ENCODE measurements around the gene ASIC4. TPM values are rescaled to one million over a fixed set of nuclear protein-coding genes. Genes with fewer than 3 reads are reported as not detected.
A peak's percentile ranks its signal among the peaks of the same experiment; 100 is the strongest.

The ASIC4 gene
- total RNA-seq, 8 experiments from 2014 or later, result 0.31 to 83.2 (median 19.4) TPM

DNA sequence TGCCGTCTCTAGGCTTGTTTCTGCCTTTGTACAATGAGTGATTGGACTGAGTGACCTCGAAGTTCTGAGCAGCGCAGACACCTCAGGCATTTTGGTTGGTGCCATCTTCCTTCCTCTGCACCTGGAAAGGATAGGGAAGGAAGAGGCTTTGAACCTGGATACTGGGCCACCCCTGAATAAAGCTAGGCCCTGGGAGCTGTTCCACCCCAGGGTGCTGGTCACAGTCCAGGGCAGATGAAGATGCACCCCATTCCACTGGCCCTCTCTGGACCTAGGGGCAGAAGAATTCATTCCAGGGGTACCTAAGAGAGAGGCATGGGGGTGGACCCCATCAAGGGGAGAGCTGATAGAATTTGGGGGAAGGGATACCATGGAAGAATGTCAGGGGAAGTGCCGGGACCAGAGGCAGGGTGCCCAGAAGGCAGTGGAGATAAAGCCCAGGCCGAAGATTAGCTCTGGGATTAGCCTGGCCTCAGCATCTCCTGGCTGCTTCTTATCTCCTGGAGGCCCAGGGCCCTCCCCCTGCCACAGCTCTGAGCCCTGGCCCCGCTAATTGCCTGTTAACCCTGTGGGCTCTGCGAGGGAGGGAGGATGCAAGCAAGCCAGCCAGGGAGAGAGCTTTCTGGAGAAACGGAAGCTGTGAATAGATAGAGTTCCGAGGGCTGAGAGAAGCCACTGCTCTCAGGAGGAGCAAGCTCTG is 11.4 kb downstream of the ASIC4 start:
- in situ Hi-C loops (cut with MboI; ENCODE audit: low pct_unique_long_range_greater_than_20kb in 2 of 9, low sequenced_read_pairs in 9 of 9, unreplicated experiment in 9 of 9), result loop anchor here in 4 of 9 experiments (10.0 kb wide), 2 partner anchors 121 to 131 kb away; no protein-coding TSS in a partner anchor
- peak overlapping the region; percentile 71 to 76 for H3K27ac ChIP-seq
- 14 to 100% (median 46%) methylated on average over 1 to 7 of the region's 9 CpGs; no CpG with 5 or more reads in 4 of the 10 experiments for WGBS, 10 experiments
- peaks cover 61 to 70% of the 10 kb centered on the region in 2 donors for H3K4me1 ChIP-seq (replicated peaks in 1 of 2)
- no peak for ATAC-seq (replicated peaks in 6 of 8)
- H3K4me3 ChIP-seq, result no peak overlapping the region

DNA sequence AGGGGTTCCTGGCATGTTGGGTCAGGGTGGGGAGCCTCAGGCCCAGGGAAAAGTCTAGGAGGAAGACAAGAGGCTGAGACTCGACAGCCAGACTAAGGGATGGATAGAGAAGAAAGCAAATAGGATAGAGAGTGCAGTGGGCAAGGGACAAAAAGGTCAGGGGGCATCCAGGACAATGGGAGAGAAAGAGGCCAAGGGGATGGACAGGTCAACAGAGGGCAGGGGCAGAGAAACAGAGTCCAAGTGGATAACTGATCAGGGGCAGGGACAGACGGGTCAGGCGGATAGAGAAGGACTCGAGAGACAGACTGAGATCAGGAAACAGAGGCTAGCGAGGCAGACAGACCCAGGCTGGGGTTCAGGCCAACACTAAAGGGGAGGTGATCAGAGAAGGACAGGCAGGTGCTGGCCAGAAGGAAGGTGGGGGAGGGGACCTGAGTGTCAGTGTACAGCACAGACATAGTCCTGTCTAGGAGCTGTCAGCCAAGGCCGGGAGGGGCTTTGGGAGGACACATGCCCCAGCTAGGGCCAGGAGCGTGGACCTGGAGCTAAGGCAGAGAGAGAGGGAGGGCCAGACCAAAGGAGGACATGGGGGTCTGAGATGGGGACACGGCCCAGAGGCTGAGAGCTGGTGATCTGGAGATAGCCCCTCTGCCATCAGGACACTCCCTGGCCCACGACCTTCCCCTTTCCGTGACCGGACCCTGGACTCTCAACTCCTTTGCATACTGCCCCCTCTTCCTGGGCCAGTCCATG is 12.2 kb downstream of the ASIC4 start:
- Histone ChIP-seq H3K4me3 (no peak overlapping the region), H3K4me1 (replicated peaks in 1 of 2) (peaks cover 53 to 62% of the 10 kb centered on the region in 2 donors), H3K27ac (peak overlapping the region; percentile 71 to 76)
- in situ Hi-C loops (cut with MboI; ENCODE audit: low pct_unique_long_range_greater_than_20kb in 2 of 9, low sequenced_read_pairs in 9 of 9, unreplicated experiment in 9 of 9), result loop anchor here in 4 of 9 experiments (10.0 kb wide), 2 partner anchors 122 to 132 kb away; no protein-coding TSS in a partner anchor
- whole genome bisulfite sequencing, 10 experiments, result 20 to 70% (median 51%) methylated on average over 1 to 8 of the region's 11 CpGs; no CpG with 5 or more reads in 3 of the 10 experiments
- ATAC-seq (replicated peaks in 6 of 8), result no peak

DNA sequence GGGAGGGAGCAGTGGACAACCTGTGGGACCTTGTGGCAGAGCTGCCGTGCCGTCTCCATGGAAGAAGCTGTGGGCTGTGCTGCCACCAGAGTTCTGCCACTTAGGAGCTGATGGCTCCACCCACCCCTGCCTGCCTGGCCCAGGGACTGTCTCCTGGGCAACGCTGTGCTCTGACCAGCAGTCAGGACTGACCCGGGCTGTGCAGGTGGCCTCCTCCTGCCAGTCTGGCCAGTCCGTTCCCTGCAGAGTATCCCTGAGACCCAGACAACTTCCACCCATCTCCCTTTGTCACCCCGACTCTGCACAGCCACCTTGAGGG is 12.8 kb downstream of the ASIC4 start:
- WGBS, 10 experiments, result 0 to 60% (median 48%) methylated on average over 1 to 2 of the region's 6 CpGs; no CpG with 5 or more reads in 6 of the 10 experiments
- H3K27ac ChIP-seq, result peak overlapping the region in 1 of 2 donors; percentile 71
- in situ Hi-C loops (cut with MboI; ENCODE audit: low pct_unique_long_range_greater_than_20kb in 2 of 9, low sequenced_read_pairs in 9 of 9, unreplicated experiment in 9 of 9), result loop anchor here in 4 of 9 experiments (10.0 kb wide), 2 partner anchors 122 to 132 kb away; no protein-coding TSS in a partner anchor
- peaks cover 48 to 56% of the 10 kb centered on the region in 2 donors for H3K4me1 ChIP-seq (replicated peaks in 1 of 2)
- peak in 2 of 8 experiments; percentile 32 to 59 for ATAC-seq (replicated peaks in 6 of 8)
- no peak overlapping the region for H3K4me3 ChIP-seq

DNA sequence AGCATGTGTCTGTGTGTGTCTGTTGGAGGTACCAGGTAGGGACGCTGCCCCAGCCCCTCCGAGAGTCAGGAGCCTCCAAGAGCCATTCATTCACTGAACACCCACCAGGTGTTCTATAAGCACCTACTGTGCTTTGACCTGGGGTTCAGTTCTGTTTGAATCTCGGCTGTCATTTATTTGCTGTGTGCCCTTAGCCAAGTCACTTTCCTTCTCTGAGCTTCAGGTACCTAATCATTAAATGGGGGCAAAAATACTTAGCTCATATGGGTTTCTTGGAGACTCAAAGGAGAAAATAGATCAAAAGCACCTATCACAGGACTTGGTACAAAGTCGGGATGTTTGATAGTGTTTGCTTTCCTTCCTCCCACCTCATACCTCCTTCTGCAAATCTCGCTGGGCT is 13.2 kb downstream of the ASIC4 start:
- H3K27ac ChIP-seq, result no peak overlapping the region
- H3K4me1 ChIP-seq (replicated peaks in 1 of 2), result peaks cover 45 to 52% of the 10 kb centered on the region in 2 donors
- no peak for ATAC-seq (replicated peaks in 6 of 8)
- in situ Hi-C loops (cut with MboI; ENCODE audit: low pct_unique_long_range_greater_than_20kb in 2 of 9, low sequenced_read_pairs in 9 of 9, unreplicated experiment in 9 of 9), result loop anchor here in 4 of 9 experiments (10.0 kb wide), 2 partner anchors 123 to 133 kb away; no protein-coding TSS in a partner anchor
- 13 to 85% (median 81%) methylated on average over 1 to 5 of the region's 5 CpGs; no CpG with 5 or more reads in 2 of the 10 experiments for WGBS, 10 experiments
- H3K4me3 ChIP-seq, result no peak overlapping the region

DNA sequence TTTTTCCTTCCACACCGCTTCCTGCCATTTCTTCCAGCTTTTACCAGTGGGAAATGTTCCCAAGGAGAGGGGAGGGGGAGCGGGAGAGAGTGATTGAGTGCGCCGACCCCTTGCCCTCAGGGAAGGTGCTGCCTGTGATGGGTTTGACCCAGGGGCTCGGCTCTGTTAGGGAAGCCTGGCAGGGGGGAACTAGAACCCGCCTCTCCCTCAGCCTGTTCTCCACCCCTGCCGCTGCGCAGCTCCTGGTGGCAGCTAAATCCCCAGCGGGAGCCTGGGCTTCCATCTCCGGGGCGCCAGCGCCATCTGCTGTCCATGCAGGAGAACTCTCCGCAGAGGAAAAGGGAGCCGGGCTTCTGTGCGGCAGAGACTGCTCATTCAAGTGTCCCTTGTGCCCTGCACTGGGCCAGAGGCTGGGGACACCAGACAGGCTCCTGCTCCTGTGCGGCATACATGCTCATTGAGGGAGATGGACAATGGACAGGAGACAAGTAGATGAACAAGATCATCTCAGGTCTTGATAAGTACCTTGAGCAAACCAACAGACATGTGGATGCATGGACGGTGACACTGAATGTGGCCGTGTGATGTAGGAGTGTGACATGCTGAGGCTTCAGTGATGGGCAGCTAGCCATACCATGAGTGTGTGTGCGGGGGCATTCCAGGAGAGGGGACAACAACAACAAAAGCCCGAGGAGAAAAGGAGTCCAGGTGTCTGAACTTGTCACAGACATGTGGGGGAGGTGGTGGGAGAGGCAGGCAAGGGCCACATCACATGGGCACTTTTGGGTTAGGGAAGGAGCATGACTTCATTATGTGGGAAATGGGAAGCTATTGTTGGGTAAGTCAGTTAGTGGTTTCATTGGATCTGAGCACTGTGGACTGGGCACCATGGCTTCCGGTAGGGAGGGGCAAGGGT is 16.0 kb downstream of the ASIC4 start:
- in situ Hi-C loops (cut with MboI; ENCODE audit: low pct_unique_long_range_greater_than_20kb in 2 of 9, low sequenced_read_pairs in 9 of 9, unreplicated experiment in 9 of 9), result loop anchor here in 4 of 9 experiments (5.0 to 10.0 kb wide), 3 partner anchors 56 to 128 kb away; no protein-coding TSS in a partner anchor
- 0 to 100% (median 16%) methylated on average over 1 to 9 of the region's 21 CpGs; no CpG with 5 or more reads in 3 of the 10 experiments for WGBS, 10 experiments
- peak; percentile 71 to 94 (median 83) for ATAC-seq (replicated peaks in 6 of 8)
- Histone ChIP-seq H3K27ac (no peak overlapping the region), H3K4me1 (replicated peaks in 1 of 2) (peaks cover 32 to 34% of the 10 kb centered on the region in 2 donors), H3K4me3 (no peak overlapping the region)

DNA sequence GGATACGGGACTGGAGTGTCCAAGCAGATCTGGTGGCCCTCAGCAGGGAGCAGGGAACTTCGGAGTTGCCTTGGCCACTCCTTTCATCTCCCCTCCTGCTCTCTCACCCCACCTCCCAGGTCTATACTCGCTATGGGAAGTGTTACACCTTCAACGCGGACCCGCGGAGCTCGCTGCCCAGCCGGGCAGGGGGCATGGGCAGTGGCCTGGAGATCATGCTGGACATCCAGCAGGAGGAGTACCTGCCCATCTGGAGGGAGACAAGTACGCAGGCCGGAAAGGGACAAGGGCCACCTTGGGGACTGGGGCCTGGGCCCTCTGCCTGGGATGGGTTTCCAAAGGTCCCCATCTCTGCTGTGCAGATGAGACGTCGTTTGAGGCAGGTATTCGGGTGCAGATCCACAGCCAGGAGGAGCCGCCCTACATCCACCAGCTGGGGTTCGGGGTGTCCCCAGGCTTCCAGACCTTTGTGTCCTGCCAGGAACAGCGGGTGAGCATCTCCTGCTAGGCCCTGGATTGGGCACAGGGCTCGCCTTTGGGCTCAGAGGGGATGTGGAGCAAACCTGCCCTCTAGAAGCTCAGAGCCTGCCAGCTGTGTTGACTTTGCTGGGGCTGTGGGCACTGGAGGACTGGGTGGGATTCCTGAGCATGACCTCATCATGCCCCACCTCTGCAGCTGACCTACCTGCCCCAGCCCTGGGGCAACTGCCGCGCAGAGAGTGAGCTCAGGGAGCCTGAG is 17.5 kb downstream of the ASIC4 start:
- 30 to 96% (median 75%) methylated on average over 1 to 5 of the region's 20 CpGs; no CpG with 5 or more reads in 6 of the 10 experiments for WGBS, 10 experiments
- Histone ChIP-seq H3K27ac (no peak overlapping the region), H3K4me1 (replicated peaks in 1 of 2) (peaks cover 16 to 19% of the 10 kb centered on the region in 2 donors), H3K4me3 (no peak overlapping the region)
- in situ Hi-C loops (cut with MboI; ENCODE audit: low pct_unique_long_range_greater_than_20kb in 2 of 9, low sequenced_read_pairs in 9 of 9, unreplicated experiment in 9 of 9), result loop anchor here in 4 of 9 experiments (5.0 to 10.0 kb wide), 3 partner anchors 57 to 130 kb away; no protein-coding TSS in a partner anchor
- ATAC-seq (replicated peaks in 6 of 8), result peak in 1 of 8 experiments; percentile 11

DNA sequence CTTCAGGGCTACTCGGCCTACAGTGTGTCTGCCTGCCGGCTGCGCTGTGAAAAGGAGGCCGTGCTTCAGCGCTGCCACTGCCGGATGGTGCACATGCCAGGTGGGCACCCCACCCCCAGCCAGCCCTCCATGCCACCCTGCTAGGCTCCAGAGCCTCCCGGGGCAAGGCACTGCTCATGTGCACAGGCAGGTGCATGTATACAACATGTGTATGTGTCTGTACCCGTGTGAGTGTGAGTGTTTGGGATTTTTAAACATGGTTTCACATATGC is 18.0 kb downstream of the ASIC4 start:
- H3K27ac ChIP-seq, result no peak overlapping the region

DNA sequence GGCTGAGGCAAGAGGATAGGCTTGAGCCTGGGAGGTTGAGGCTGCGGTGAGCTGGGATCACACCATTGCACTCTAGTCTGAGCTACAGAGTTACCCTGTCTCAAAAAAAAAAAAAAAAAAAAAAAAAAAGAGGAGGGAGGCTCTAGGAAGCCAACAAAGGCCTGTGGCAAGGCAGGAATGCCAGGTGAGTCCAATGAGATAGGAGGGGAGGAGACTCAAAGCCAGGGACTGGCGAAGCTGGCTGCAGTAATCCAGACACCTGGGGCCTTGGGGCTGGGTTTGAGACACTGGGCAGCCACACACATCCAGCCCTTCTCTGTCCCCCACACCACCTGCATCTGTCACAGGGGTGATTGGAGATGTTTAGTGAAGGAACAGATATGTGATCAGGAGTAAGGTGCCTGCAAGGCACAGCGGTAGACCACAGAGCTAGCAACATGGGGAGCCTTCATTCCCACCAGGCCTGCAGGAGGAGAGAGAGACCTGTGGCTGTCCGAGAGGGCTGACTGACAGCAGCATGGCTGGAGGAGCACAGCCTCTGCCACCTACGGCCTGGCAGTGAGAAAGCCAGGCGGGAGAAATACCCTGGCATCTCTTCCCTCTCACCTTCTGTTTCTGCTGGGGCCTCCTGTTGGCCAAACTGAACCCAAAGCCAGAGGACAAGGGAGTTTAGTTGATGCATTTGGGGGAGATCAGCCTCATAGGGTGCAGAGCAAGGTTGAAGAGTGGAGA is 19.8 kb downstream of the ASIC4 start:
- in situ Hi-C loops (cut with MboI; ENCODE audit: low pct_unique_long_range_greater_than_20kb in 2 of 9, low sequenced_read_pairs in 9 of 9, unreplicated experiment in 9 of 9), result loop anchor here in 4 of 9 experiments (5.0 to 10.0 kb wide), 3 partner anchors 59 to 132 kb away; no protein-coding TSS in a partner anchor
- Histone ChIP-seq H3K4me1 (replicated peaks in 1 of 2) (peaks cover 22 to 24% of the 10 kb centered on the region in 2 donors), H3K4me3 (no peak overlapping the region), H3K27ac (no peak overlapping the region)
- WGBS, 10 experiments, result 85 to 100% (median 100%) methylated on average over 1 to 4 of the region's 6 CpGs; no CpG with 5 or more reads in 4 of the 10 experiments
- ATAC-seq (replicated peaks in 6 of 8), result no peak

More for the DNA sequence above, 18.0 kb downstream of the ASIC4 start:
- no peak overlapping the region for H3K4me3 ChIP-seq
- peak in 1 of 8 experiments; percentile 20 for ATAC-seq (replicated peaks in 6 of 8)
- peaks cover 11 to 14% of the 10 kb centered on the region in 2 donors for H3K4me1 ChIP-seq (replicated peaks in 1 of 2)
- in situ Hi-C loops (cut with MboI; ENCODE audit: low pct_unique_long_range_greater_than_20kb in 2 of 9, low sequenced_read_pairs in 9 of 9, unreplicated experiment in 9 of 9), result loop anchor here in 4 of 9 experiments (5.0 to 10.0 kb wide), 3 partner anchors 58 to 130 kb away; no protein-coding TSS in a partner anchor
- 0 to 60% methylated on average over 1 to 2 of the region's 8 CpGs; no CpG with 5 or more reads in 8 of the 10 experiments for WGBS, 10 experiments

DNA sequence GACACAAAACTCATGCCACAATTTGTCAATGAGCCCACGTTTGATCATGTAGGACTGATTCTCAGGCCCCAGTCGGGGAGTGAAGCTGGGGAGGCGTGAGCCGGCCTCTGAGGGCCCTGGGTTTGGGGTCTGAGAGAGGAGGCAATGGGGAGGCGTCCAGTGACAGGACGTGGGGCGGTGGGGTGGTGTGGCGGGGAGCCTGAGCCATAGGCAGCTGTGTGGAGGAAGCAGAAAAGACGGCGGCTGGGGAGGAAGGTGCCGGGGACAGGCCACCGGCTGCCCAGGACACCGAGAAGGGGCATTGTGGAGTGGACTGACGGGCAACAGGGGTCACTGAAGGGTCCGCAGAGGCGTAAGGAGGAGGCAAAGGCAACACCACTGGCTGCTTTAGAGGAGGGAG is 22.1 kb downstream of the ASIC4 start:
- Histone ChIP-seq H3K4me1 (replicated peaks in 1 of 2) (peaks cover 10 to 13% of the 10 kb centered on the region in 2 donors), H3K27ac (no peak overlapping the region), H3K4me3 (no peak overlapping the region)
- WGBS, 10 experiments, result 40 to 100% (median 96%) methylated on average over 1 to 5 of the region's 16 CpGs; no CpG with 5 or more reads in 7 of the 10 experiments
- ATAC-seq (replicated peaks in 6 of 8), result no peak
- in situ Hi-C loops (cut with MboI; ENCODE audit: low pct_unique_long_range_greater_than_20kb in 2 of 9, low sequenced_read_pairs in 9 of 9, unreplicated experiment in 9 of 9), result loop anchor here in 2 of 9 experiments (10.0 kb wide), 2 partner anchors 62 to 132 kb away; no protein-coding TSS in a partner anchor

DNA sequence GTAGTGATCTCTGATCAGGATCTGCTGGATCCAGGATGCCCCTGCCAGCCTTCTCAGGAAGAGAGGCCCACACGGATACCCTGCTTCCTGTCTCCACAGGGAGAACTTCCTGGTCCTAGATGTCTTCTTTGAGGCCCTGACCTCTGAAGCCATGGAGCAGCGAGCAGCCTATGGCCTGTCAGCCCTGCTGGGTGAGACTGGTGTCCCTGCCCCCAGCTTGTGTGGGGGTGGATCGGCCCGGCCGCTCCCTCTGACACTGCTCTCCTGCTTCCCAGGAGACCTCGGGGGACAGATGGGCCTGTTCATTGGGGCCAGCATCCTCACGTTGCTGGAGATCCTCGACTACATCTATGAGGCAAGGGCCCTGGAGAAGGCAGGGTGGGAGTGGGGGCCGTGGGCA is 22.7 kb downstream of the ASIC4 start:
- Histone ChIP-seq H3K4me3 (no peak overlapping the region), H3K4me1 (replicated peaks in 1 of 2) (peaks cover 10 to 13% of the 10 kb centered on the region in 2 donors), H3K27ac (no peak overlapping the region)
- no peak for ATAC-seq (replicated peaks in 6 of 8)
- 50 to 83% methylated on average over 1 of the region's 9 CpGs; no CpG with 5 or more reads in 8 of the 10 experiments for WGBS, 10 experiments
- in situ Hi-C loops (cut with MboI; ENCODE audit: low pct_unique_long_range_greater_than_20kb in 2 of 9, low sequenced_read_pairs in 9 of 9, unreplicated experiment in 9 of 9), result loop anchor here in 2 of 9 experiments (10.0 kb wide), 2 partner anchors 62 to 132 kb away; no protein-coding TSS in a partner anchor

All from motor neuron (in vitro differentiated cells).